Prostate gland (tissue), 2 donors: Measurements from ENCODE around the gene MPP2. TPM values are rescaled to one million over a fixed set of nuclear protein-coding genes. Genes with fewer than 3 reads are reported as not detected.
A peak's percentile ranks its signal among the peaks of the same experiment; 100 is the strongest.

Experiments used
- DNase-seq: peaks from one replicate; pipeline ENCODE4 v3.0.0-alpha.2; 2019; ENCODE audit warnings: low spot score
- H3K27ac ChIP-seq, 2 donors: fragments of 200-600 bp; sonication (generic); 2 replicates each; pipeline ENCODE4 v1.5.1; 2017 to 2019
- H3K27me3 ChIP-seq: fragments of 200-600 bp; sonication (generic); replicated peaks from 2 replicates; pipeline ENCODE4 v1.5.1; 2019; ENCODE audit not compliant: insufficient read depth
- H3K36me3 ChIP-seq, 2 donors: fragments of 200-600 bp; sonication (generic); 1 replicate in 1 of 2; 2 replicates in 1 of 2; pipeline versions ENCODE4 v1.5.1 to v1.8.1; 2017 to 2019
- H3K4me1 ChIP-seq: fragments of 200-600 bp; sonication (generic); replicated peaks from 2 replicates; pipeline ENCODE4 v1.5.1; 2019
- H3K4me3 ChIP-seq, 2 donors: fragments of 200-600 bp; sonication (generic); 2 replicates each; pipeline ENCODE4 v1.5.1; 2017 to 2019
- H3K9me3 ChIP-seq: fragments of 200-600 bp; sonication (generic); 2 replicates; pipeline ENCODE4 v1.5.1; 2017
- CTCF ChIP-seq, 4 experiments: fragments of 200-600 bp in 2 of 4; fragments of 450-650 bp in 2 of 4; sonication (generic) in 2 of 4; IDR thresholded peaks; 1 replicate in 3 of 4; 2 replicates in 1 of 4; pipeline ENCODE4 v1.5.1; 2016 to 2019; ENCODE audit warnings: antibody characterized with exemption in 4 of 4, mild to moderate bottlenecking in 2 of 4, moderate library complexity in 2 of 4
- POLR2A ChIP-seq: fragments of 450-650 bp; IDR thresholded peaks from one replicate; pipeline ENCODE4 v1.6.1; 2016; ENCODE audit warnings: antibody characterized with exemption, mild to moderate bottlenecking
- POLR2AphosphoS5 ChIP-seq: sonication (generic); formaldehyde crosslinking; IDR thresholded peaks from one replicate; pipeline ENCODE4 v1.6.1; 2017; ENCODE audit warnings: antibody characterized with exemption
- WGBS: methylation state at CpG from one replicate; pipeline ENCODE4 v1.1.5; 2018; 5-methylcytosine and 5-hydroxymethylcytosine counted together
- intact Hi-C: fragments of 100-400 bp; cut with DNase I; formaldehyde crosslinking; loops from one replicate; pipeline ENCODE4 v1.14.2; 2022
- total RNA-seq, 2 donors: library from RNA; depleted of rRNA; stranded (reverse); fragments of >200 nt; gene quantifications; one replicate each; pipeline ENCODE4 v1.1.0, GENCODE V29; 2016

The MPP2 gene
- total RNA-seq, 2 donors from 2014 or later, result 14.9 to 17.7 TPM

DNA sequence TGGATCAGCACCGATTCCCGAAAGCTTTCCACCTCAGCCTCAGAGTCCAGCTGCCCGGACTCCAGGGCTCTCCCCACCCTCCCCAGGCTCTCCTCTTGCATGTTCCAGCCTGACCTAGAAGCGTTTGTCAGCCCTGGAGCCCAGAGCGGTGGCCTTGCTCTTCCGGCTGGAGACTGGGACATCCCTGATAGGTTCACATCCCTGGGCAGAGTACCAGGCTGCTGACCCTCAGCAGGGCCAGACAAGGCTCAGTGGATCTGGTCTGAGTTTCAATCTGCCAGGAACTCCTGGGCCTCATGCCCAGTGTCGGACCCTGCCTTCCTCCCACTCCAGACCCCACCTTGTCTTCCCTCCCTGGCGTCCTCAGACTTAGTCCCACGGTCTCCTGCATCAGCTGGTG is 45.4 kb downstream of the MPP2 start:
- Histone ChIP-seq H3K4me1 (no peaks in the 10 kb centered on the region), H3K9me3 (no peaks in the 10 kb centered on the region), H3K27ac (peak overlapping the region; percentile 72 to 76), H3K36me3 (no peaks in the 10 kb centered on the region), H3K27me3 (no peaks in the 10 kb centered on the region), H3K4me3 (no peak overlapping the region)
- intact Hi-C loops, result no loop called here
- DNase-seq, result no peak
- TF ChIP-seq POLR2AphosphoS5 (no peak), CTCF (IDR thresholded peaks at IDR 0.05) (no peak), POLR2A (no peak)
- 56% methylated on average over 9 of the region's 9 CpGs for WGBS

GRCh38 chr17:43860927-43861622 is 46.3 kb downstream of the MPP2 start:
- H3K9me3 ChIP-seq, result no peaks in the 10 kb centered on the region
- H3K36me3 ChIP-seq, result no peaks in the 10 kb centered on the region
- H3K27me3 ChIP-seq, result no peaks in the 10 kb centered on the region
- 33% methylated on average over 9 of the region's 9 CpGs for WGBS
- H3K27ac ChIP-seq, result peak overlapping the region; percentile 72 to 76
- no peak overlapping the region for H3K4me3 ChIP-seq
- TF ChIP-seq POLR2AphosphoS5 (peak; percentile 60), CTCF (IDR thresholded peaks at IDR 0.05) (no peak)
- DNase-seq, result no peak
- no peaks in the 10 kb centered on the region for H3K4me1 ChIP-seq
- intact Hi-C loops, result no loop called here

GRCh38 chr17:43860077-43860725 is 47.1 kb downstream of the MPP2 start:
- H3K9me3 ChIP-seq, result no peaks in the 10 kb centered on the region
- H3K4me3 ChIP-seq, result no peak overlapping the region
- H3K4me1 ChIP-seq, result no peaks in the 10 kb centered on the region
- TF ChIP-seq POLR2AphosphoS5, result no peak
- no peak for TF ChIP-seq CTCF (IDR thresholded peaks at IDR 0.05)
- TF ChIP-seq POLR2A, result no peak
- peak overlapping the region; percentile 72 to 76 for H3K27ac ChIP-seq
- DNase-seq, result no peak
- no peaks in the 10 kb centered on the region for H3K27me3 ChIP-seq
- intact Hi-C loops, result no loop called here
- 76% methylated on average over 12 of the region's 12 CpGs for WGBS
- H3K36me3 ChIP-seq, result no peaks in the 10 kb centered on the region

DNA sequence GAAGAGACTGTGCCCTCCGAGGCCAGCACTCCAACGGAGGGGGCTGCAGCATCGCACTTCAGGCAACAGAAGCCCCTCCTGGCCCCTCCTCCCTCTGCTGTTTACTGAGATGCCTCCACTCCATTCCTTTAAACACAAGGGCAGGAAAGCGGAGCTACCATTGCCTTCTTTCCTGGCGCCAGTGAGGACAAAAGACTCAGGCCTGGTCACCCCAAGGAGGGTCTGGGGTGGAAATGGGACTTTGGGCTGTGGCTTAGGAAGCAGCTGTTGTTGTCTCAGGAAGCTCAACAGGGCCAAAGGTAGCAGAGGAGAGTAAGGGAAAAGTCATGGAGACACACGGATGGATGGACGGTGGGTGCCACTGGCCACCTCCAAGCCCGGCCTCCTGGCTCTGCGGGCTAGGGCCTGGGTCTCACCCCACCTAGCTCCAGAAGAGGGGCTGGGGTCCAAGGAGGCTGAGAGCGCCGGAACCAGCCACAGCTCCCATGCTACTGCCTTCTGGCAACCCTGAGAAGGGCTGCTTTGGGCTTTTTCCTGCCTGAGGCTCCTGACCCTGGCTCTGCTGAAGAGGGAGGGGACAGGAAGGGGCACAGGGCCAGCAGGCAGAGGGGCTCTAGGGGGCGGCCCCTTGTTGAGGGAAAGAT is 49.3 kb downstream of the MPP2 start:
- TF ChIP-seq CTCF (IDR thresholded peaks at IDR 0.05) (no peak), POLR2A (no peak), POLR2AphosphoS5 (no peak)
- no peaks in the 10 kb centered on the region for H3K36me3 ChIP-seq
- intact Hi-C loops, result no loop called here
- DNase-seq, result no peak
- H3K9me3 ChIP-seq, result no peaks in the 10 kb centered on the region
- H3K27me3 ChIP-seq, result no peaks in the 10 kb centered on the region
- no peak overlapping the region for H3K4me3 ChIP-seq
- WGBS, result 69% methylated on average over 12 of the region's 12 CpGs
- H3K27ac ChIP-seq, result no peak overlapping the region
- H3K4me1 ChIP-seq, result no peaks in the 10 kb centered on the region
